Thymus (tissue), 11 donors: ENCODE results near the gene INSIG1. TPM values are rescaled to one million over a fixed set of nuclear protein-coding genes. Genes with fewer than 3 reads are reported as not detected.

Source experiments
- DNase-seq, 9 donors: peaks; one replicate each; pipeline ENCODE4 v3.0.0-alpha.2; 2013; ENCODE audit warnings: low spot score in 9 of 9, low read depth in 6 of 9, missing footprints in 1 of 9
- H3K27ac ChIP-seq, 2 donors: one replicate each; pipeline ENCODE4 v1.5.1; 2013; ENCODE audit warnings: control low read depth in 1 of 2, low read depth in 1 of 2, low read length in 1 of 2, mild to moderate bottlenecking in 1 of 2, moderate library complexity in 1 of 2
- H3K27me3 ChIP-seq, 2 donors: one replicate each; pipeline ENCODE4 v1.5.1; 2013; ENCODE audit warnings: low read length in 1 of 2; ENCODE audit not compliant: control insufficient read depth in 2 of 2, insufficient read depth in 1 of 2
- H3K36me3 ChIP-seq, 2 donors: one replicate each; pipeline ENCODE4 v1.5.1; 2013; ENCODE audit warnings: low read length in 1 of 2, mild to moderate bottlenecking in 1 of 2, moderate library complexity in 1 of 2; ENCODE audit not compliant: control insufficient read depth in 2 of 2, insufficient read depth in 2 of 2
- H3K4me1 ChIP-seq, 2 donors: one replicate each; pipeline ENCODE4 v1.5.1; 2013; ENCODE audit warnings: low read length in 2 of 2; ENCODE audit not compliant: control insufficient read depth in 2 of 2, insufficient read depth in 2 of 2
- H3K4me3 ChIP-seq, 2 donors: one replicate each; pipeline ENCODE4 v1.5.1; 2013; ENCODE audit warnings: low read length in 2 of 2, control low read depth in 1 of 2, mild to moderate bottlenecking in 1 of 2
- H3K9me3 ChIP-seq, 2 donors: one replicate each; pipeline ENCODE4 v1.5.1; 2013; ENCODE audit warnings: low read length in 1 of 2, mild to moderate bottlenecking in 1 of 2; ENCODE audit not compliant: control insufficient read depth in 2 of 2, insufficient read depth in 1 of 2
- WGBS: extraction: QIAGEN DNeasy Blood & Tissue Kit; methylation state at CpG from one replicate; pipeline ENCODE4 v1.1.7; 2013; 5-methylcytosine and 5-hydroxymethylcytosine counted together
- polyA plus RNA-seq: library from polyadenylated mRNA; stranded (reverse); fragments of 200-250 nt; gene quantifications from one replicate; pipeline ENCODE4 v1.2.3, GENCODE V29; 2013
- total RNA-seq: library from RNA; stranded (reverse); fragments of 120-200 nt; gene quantifications from one replicate; pipeline ENCODE4 v1.2.4, GENCODE V29; 2013
- donor health status: healthy.

Gene INSIG1
- total and polyA plus RNA-seq, 2 donors = 37.1 to 50.2 TPM

GRCh38 chr7:155338632-155339320 lies 41.1 kb downstream of the INSIG1 start:
- peak overlapping the region in 1 of 2 donors; percentile 24 for H3K4me3 ChIP-seq
- peaks cover 0 to 12% of the 10 kb centered on the region in 2 donors for H3K9me3 ChIP-seq
- peaks cover 0 to 32% of the 10 kb centered on the region in 2 donors for H3K27me3 ChIP-seq
- no peak overlapping the region for H3K27ac ChIP-seq
- DNase-seq = peak in 7 of 9 donors; percentile 21 to 76 (median 41)
- H3K4me1 ChIP-seq = peaks cover 6 to 16% of the 10 kb centered on the region in 2 donors
- no peaks in the 10 kb centered on the region for H3K36me3 ChIP-seq
- WGBS = 56% methylated on average over 25 of the region's 25 CpGs

GRCh38 chr7:155339474-155339873 lies 41.8 kb downstream of the INSIG1 start:
- peaks cover 7 to 19% of the 10 kb centered on the region in 2 donors for H3K4me1 ChIP-seq
- H3K4me3 ChIP-seq = no peak overlapping the region
- H3K27ac ChIP-seq = no peak overlapping the region
- H3K9me3 ChIP-seq = peaks cover 0 to 12% of the 10 kb centered on the region in 2 donors
- 90% methylated on average over 17 of the region's 17 CpGs for WGBS
- no peaks in the 10 kb centered on the region for H3K36me3 ChIP-seq
- H3K27me3 ChIP-seq = peaks cover 0 to 32% of the 10 kb centered on the region in 2 donors
- no peak for DNase-seq

GRCh38 chr7:155340071-155340531 lies 42.4 kb downstream of the INSIG1 start:
- no peak overlapping the region for H3K4me3 ChIP-seq
- H3K27ac ChIP-seq = no peak overlapping the region
- H3K36me3 ChIP-seq = no peaks in the 10 kb centered on the region
- H3K27me3 ChIP-seq = peaks cover 0 to 36% of the 10 kb centered on the region in 2 donors
- WGBS = 86% methylated on average over 14 of the region's 14 CpGs
- H3K9me3 ChIP-seq = peaks cover 0 to 12% of the 10 kb centered on the region in 2 donors
- DNase-seq = no peak
- H3K4me1 ChIP-seq = peaks cover 12 to 21% of the 10 kb centered on the region in 2 donors

GRCh38 chr7:155340721-155341120 lies 43.0 kb downstream of the INSIG1 start:
- Histone ChIP-seq H3K36me3 (no peaks in the 10 kb centered on the region), H3K4me1 (peaks cover 12 to 21% of the 10 kb centered on the region in 2 donors), H3K27ac (no peak overlapping the region), H3K9me3 (peaks cover 0 to 12% of the 10 kb centered on the region in 2 donors), H3K27me3 (peaks cover 0 to 42% of the 10 kb centered on the region in 2 donors), H3K4me3 (no peak overlapping the region)
- WGBS = 89% methylated on average over 9 of the region's 9 CpGs
- DNase-seq = no peak

GRCh38 chr7:155341463-155341983 lies 43.8 kb downstream of the INSIG1 start:
- no peaks in the 10 kb centered on the region for H3K36me3 ChIP-seq

GRCh38 chr7:155342313-155342712 lies 44.6 kb downstream of the INSIG1 start:
- no peaks in the 10 kb centered on the region for H3K36me3 ChIP-seq
- H3K9me3 ChIP-seq = peaks cover 0 to 12% of the 10 kb centered on the region in 2 donors
- H3K4me3 ChIP-seq = no peak overlapping the region
- DNase-seq = no peak
- no peak overlapping the region for H3K27ac ChIP-seq
- H3K27me3 ChIP-seq = peaks cover 0 to 41% of the 10 kb centered on the region in 2 donors
- peaks cover 12 to 21% of the 10 kb centered on the region in 2 donors for H3K4me1 ChIP-seq
- 86% methylated on average over 11 of the region's 11 CpGs for WGBS

More at GRCh38 chr7:155341463-155341983, 43.8 kb downstream of the INSIG1 start:
- DNase-seq = no peak
- Histone ChIP-seq H3K4me1 (peaks cover 12 to 21% of the 10 kb centered on the region in 2 donors), H3K4me3 (no peak overlapping the region), H3K27me3 (peaks cover 0 to 44% of the 10 kb centered on the region in 2 donors), H3K27ac (no peak overlapping the region), H3K9me3 (peaks cover 0 to 12% of the 10 kb centered on the region in 2 donors)
- WGBS = 72% methylated on average over 5 of the region's 5 CpGs

GRCh38 chr7:155343150-155343549 lies 45.5 kb downstream of the INSIG1 start:
- DNase-seq = no peak
- Histone ChIP-seq H3K9me3 (peaks cover 0 to 12% of the 10 kb centered on the region in 2 donors), H3K27ac (no peak overlapping the region), H3K36me3 (no peaks in the 10 kb centered on the region), H3K4me1 (peaks cover 12 to 20% of the 10 kb centered on the region in 2 donors), H3K27me3 (peaks cover 0 to 35% of the 10 kb centered on the region in 2 donors), H3K4me3 (no peak overlapping the region)
- 96% methylated on average over 7 of the region's 7 CpGs for WGBS

GRCh38 chr7:155343661-155344121 lies 46.0 kb downstream of the INSIG1 start:
- H3K27me3 ChIP-seq = peaks cover 0 to 35% of the 10 kb centered on the region in 2 donors
- WGBS = 92% methylated on average over 11 of the region's 11 CpGs
- H3K36me3 ChIP-seq = no peaks in the 10 kb centered on the region
- no peak overlapping the region for H3K27ac ChIP-seq
- peaks cover 12 to 15% of the 10 kb centered on the region in 2 donors for H3K4me1 ChIP-seq
- peaks cover 0 to 12% of the 10 kb centered on the region in 2 donors for H3K9me3 ChIP-seq
- DNase-seq = no peak
- H3K4me3 ChIP-seq = no peak overlapping the region

- H3K9me3 ChIP-seq = peaks cover 0 to 12% of the 10 kb centered on the region in 2 donors
- H3K27ac ChIP-seq = no peak overlapping the region
- no peak for DNase-seq
- WGBS = 55% methylated on average over 16 of the region's 16 CpGs
- H3K4me3 ChIP-seq = peak overlapping the region in 1 of 2 donors; percentile 16
- peaks cover 9 to 10% of the 10 kb centered on the region in 2 donors for H3K4me1 ChIP-seq
- no peaks in the 10 kb centered on the region for H3K36me3 ChIP-seq
- H3K27me3 ChIP-seq = peaks cover 0 to 40% of the 10 kb centered on the region in 2 donors
Observed at GRCh38 chr7:155344270-155344617, 46.6 kb downstream of the INSIG1 start.
